HCT116 (cell line): ENCODE measurements around the gene PLA2G12B.
"Not testable (repeated sequence)": the region's sequence is repeated elsewhere in the genome, so short reads cannot be mapped to it uniquely, and the experiment has no call there.

Source experiments
- CEBPB ChIP-seq: IDR thresholded peaks from 2 replicates; pipeline ENCODE4 v1.6.1; 2012; ENCODE audit warnings: low read depth
- RAD21 ChIP-seq: IDR thresholded peaks from 2 replicates; pipeline ENCODE4 v1.6.1; 2012; ENCODE audit warnings: low read depth, mild to moderate bottlenecking
- TF ChIP-seq, protein P1 (sequence below), 3 experiments: fragments of 200-600 bp in 1 of 3; sonication (generic) in 1 of 3; IDR thresholded peaks in 2 of 3; conservative IDR thresholded peaks in 1 of 3; 2 replicates each; pipeline ENCODE4 v1.5.1; 2012 to 2017; ENCODE audit warnings: low read depth in 2 of 3, low read length in 2 of 3, antibody characterized with exemption in 1 of 3, borderline replicate concordance in 1 of 3, control low read depth in 1 of 3, mild to moderate bottlenecking in 1 of 3, mixed read lengths in 1 of 3, mixed run types in 1 of 3, moderate library complexity in 1 of 3; ENCODE audit not compliant: insufficient read depth in 1 of 3

DNA sequence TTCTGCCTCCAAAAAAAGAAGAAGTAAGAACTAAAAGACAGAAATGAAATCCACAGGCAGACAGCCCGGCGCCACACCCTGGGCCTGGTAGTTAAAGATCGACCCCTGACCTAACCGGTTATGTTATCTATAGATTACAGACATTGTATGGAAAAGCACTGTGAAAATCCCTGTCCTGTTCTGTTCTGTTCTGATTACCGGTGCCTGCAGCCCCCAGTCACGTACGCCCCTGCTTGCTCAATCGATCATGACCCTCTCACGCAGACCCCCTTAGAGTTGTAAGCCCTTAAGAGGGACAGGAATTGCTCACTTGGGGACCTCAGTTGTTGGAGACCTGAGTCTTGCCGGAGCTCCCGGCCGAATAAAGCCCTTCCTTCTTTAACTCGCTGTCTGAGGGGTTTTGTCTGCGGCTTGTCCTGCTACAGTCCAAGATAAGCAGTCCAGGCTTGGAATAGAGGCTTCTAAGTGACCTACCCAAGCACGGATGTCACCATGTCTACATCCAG lies 50.6 kb downstream of the PLA2G12B start:
- TF ChIP-seq, protein P1, sequence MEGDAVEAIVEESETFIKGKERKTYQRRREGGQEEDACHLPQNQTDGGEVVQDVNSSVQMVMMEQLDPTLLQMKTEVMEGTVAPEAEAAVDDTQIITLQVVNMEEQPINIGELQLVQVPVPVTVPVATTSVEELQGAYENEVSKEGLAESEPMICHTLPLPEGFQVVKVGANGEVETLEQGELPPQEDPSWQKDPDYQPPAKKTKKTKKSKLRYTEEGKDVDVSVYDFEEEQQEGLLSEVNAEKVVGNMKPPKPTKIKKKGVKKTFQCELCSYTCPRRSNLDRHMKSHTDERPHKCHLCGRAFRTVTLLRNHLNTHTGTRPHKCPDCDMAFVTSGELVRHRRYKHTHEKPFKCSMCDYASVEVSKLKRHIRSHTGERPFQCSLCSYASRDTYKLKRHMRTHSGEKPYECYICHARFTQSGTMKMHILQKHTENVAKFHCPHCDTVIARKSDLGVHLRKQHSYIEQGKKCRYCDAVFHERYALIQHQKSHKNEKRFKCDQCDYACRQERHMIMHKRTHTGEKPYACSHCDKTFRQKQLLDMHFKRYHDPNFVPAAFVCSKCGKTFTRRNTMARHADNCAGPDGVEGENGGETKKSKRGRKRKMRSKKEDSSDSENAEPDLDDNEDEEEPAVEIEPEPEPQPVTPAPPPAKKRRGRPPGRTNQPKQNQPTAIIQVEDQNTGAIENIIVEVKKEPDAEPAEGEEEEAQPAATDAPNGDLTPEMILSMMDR (IDR thresholded peaks at IDR 0.05 in 2 of 3, conservative IDR thresholded peaks at IDR 0.05 in 1 of 3; ENCODE audit: borderline replicate concordance in 1 of 3, insufficient read depth in 1 of 3, low read depth in 2 of 3, low read length in 2 of 3), result not testable (repeated sequence)
- not testable (repeated sequence) for TF ChIP-seq RAD21, CEBPB
